ENCODE results near the gene SPRYD3.

- TF ChIP-seq POLR2A (IDR thresholded peaks at IDR 0.05), result no peak
- TF ChIP-seq CTCF (IDR thresholded peaks at IDR 0.05 in 8 of 11, conservative IDR thresholded peaks at IDR 0.05 in 3 of 11), result no peak
- no peak for TF ChIP-seq POLR2AphosphoS5 (IDR thresholded peaks at IDR 0.05)
These were observed 48.0 kb upstream of the SPRYD3 start for GRCh38 chr12:53127169-53127568.
